Heart left ventricle (tissue), 16 donors: Measurements from ENCODE around the gene BEST1. TPM values are rescaled to one million over a fixed set of nuclear protein-coding genes. Genes with fewer than 3 reads are reported as not detected.
"Not testable (repeated sequence)": the region's sequence is repeated elsewhere in the genome, so short reads cannot be mapped to it uniquely, and the experiment has no call there.

Experiments used
- ATAC-seq, 4 donors: fragments of 200-7000 bp; cut with Tn5 transposase; one replicate each; pipeline ENCODE4 v1.9.1; 2020 to 2022; ENCODE audit warnings: moderate library complexity in 4 of 4, mild to moderate bottlenecking in 3 of 4, moderate number of reproducible peaks in 1 of 4
- DNase-seq, 5 donors: peaks; one replicate each; pipeline ENCODE4 v3.0.0-alpha.2; 2020
- H3K27ac ChIP-seq, 12 donors: fragments of 200-600 bp; sonication (generic) in 4 of 12; one replicate each; pipeline versions ENCODE4 v1.5.0 to v1.8.0; 2016 to 2022; ENCODE audit warnings: mild to moderate bottlenecking in 2 of 12
- H3K27me3 ChIP-seq, 9 donors: fragments of 200-600 bp; sonication (generic) in 2 of 9; one replicate each; pipeline versions ENCODE4 v1.5.1 to v1.8.0; 2016 to 2022; ENCODE audit warnings: mild to moderate bottlenecking in 3 of 9
- H3K36me3 ChIP-seq, 9 donors: fragments of 200-600 bp; sonication (generic) in 2 of 9; one replicate each; pipeline versions ENCODE4 v1.5.0 to v1.8.0; 2018 to 2022; ENCODE audit warnings: mild to moderate bottlenecking in 2 of 9
- H3K4me1 ChIP-seq, 12 donors: fragments of 200-600 bp; sonication (generic) in 4 of 12; one replicate each; pipeline versions ENCODE4 v1.5.0 to v1.8.0; 2016 to 2022; ENCODE audit warnings: mild to moderate bottlenecking in 3 of 12
- H3K4me3 ChIP-seq, 12 donors: fragments of 200-600 bp; sonication (generic) in 4 of 12; one replicate each; pipeline versions ENCODE4 v1.5.0 to v1.8.0; 2017 to 2022; ENCODE audit warnings: mild to moderate bottlenecking in 9 of 12, moderate library complexity in 4 of 12
- H3K9me3 ChIP-seq, 12 donors: fragments of 200-600 bp; sonication (generic) in 4 of 12; one replicate each; pipeline versions ENCODE4 v1.5.0 to v1.8.0; 2016 to 2022; ENCODE audit warnings: mild to moderate bottlenecking in 1 of 12
- CTCF ChIP-seq, 12 donors: fragments of 200-600 bp; sonication (generic) in 4 of 12; IDR thresholded peaks; one replicate each; pipeline versions ENCODE4 v1.5.0 to v1.8.0; 2018 to 2022; ENCODE audit warnings: antibody characterized with exemption in 12 of 12, mild to moderate bottlenecking in 5 of 12
- POLR2A ChIP-seq, 2 donors: fragments of 450-650 bp; IDR thresholded peaks; one replicate each; pipeline ENCODE4 v1.6.1; 2017; ENCODE audit warnings: antibody characterized with exemption in 2 of 2, mild to moderate bottlenecking in 2 of 2, moderate library complexity in 2 of 2
- WGBS, 4 donors: extraction: QIAGEN DNeasy Blood & Tissue Kit in 2 of 4; methylation state at CpG; one replicate each; pipeline versions ENCODE4 v1.1.5 to v1.1.7; 2013 to 2018; 5-methylcytosine and 5-hydroxymethylcytosine counted together
- intact Hi-C, 10 donors: fragments of 100-400 bp; cut with DNase I; formaldehyde crosslinking; loops; one replicate each; pipeline versions ENCODE4 v1.11.1 to v1.14.2; 2022
- polyA plus RNA-seq, 2 donors: library from polyadenylated mRNA; stranded (reverse); fragments of 200-250 nt; gene quantifications; one replicate each; pipeline ENCODE4 v1.2.3, GENCODE V29; 2013
- total RNA-seq, 9 donors: library from RNA; depleted of rRNA in 2 of 9; stranded (reverse); fragments of >200 nt in 2 of 9; fragmentation: NEBNext Ultra II Directional in 3 of 9; extraction: Animal tissue kit (Norgen Biotek cat#: 25700) in 3 of 9; gene quantifications; one replicate each; pipeline versions ENCODE4 v1.1.0 to v1.2.4, GENCODE V29; 2016 to 2023
- donor health status: ischemic (EF 13 %, LVEDD 7.1; RV severe dilation, severe dysfunction).
- donor health status: healthy with polysubstance abuse.
- donor health status: DM: no; HTN: yes; CAD: no.
- donor health status: DM: no; HTN: no; CAD: no.
- donor health status: ischemic (EF 25% LVEDD 6.9; RV normal size, moderate dysfunction).
- donor health status: ischemic (EF 25% LVEDD 5.7; RV mildly dilated, moderate dysfunction).
- donor health status: healthy.
- donor health status: DM: yes; HTN: yes; CAD: no.
- donor health status: ischemic (EF 35%, LVEDD 5.7; RV mildly dilated, moderate dysfunction).
- donor health status: nonischemic (EF 11% LVEDD 7.7; RV severe dilation, severe dysfunction).
- donor health status: DM: yes; HTN: yes; CAD: no.
- donor health status: PGD.
- donor health status: ischemic (EF 29% LVEDD 5.4; RV normal size, mild dysfunction).
- donor health status: nonischemic (EF 23%, LVEDD 6.1; RV moderate dilation, normal function).

The BEST1 gene
- total and polyA plus RNA-seq, 11 donors, result 0.64 to 4.4 (median 1.2) TPM

DNA sequence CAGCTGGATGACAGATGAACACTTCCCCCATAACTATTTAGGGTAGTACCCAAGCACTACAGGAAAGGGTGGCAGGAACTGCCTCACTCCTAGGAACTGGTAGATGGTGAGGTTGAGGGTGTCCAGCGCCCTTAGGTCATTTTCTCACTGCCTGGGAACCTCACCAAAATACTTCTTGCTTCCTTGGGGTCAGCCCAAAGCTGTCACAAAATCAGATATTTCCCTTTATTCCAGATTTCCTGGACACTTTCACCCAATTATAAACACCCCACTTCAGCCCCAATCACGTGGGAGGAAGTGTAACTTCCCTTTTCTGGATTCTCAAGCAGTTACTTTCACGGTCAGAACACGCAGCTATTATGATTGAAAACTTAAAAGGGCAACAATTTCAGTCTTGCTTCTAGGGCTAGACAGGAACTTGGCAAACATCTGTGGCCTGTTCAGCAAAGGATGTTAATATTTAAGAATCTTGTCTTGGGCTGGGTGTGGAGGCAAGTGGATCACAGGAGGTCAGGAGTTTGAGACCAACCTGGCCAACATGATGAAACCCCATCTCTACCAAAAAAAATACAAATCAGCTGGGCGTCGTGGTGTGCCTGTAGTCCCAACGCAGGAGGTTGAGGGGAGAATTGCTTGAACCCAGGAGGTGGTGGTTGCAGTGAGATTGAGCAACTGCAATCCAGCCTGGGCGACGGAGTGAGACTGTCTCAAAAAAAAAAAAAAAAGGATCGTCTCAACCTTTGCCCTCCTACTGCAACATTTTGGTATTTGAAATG is 13.3 kb downstream of the BEST1 start:
- intact Hi-C loops, result loop anchor here in 3 of 10 donors (5.0 to 10.0 kb wide), 3 partner anchors 71 to 166 kb away; partner anchors contain the start of gene FADS3 (in 2 of the 3)
- no peaks in the 10 kb centered on the region for H3K27me3 ChIP-seq
- peak overlapping the region in 5 of 12 donors; percentile 66 to 98 (median 91) for H3K4me3 ChIP-seq
- peaks cover 6 to 64% (median 53%) of the 10 kb centered on the region in 12 donors for H3K4me1 ChIP-seq
- TF ChIP-seq POLR2A (IDR thresholded peaks at IDR 0.05) (no peak), CTCF (IDR thresholded peaks at IDR 0.05) (no peak)
- peak in 2 of 4 donors; percentile 1 to 22 for ATAC-seq
- no peaks in the 10 kb centered on the region for H3K9me3 ChIP-seq
- 53 to 60% (median 57%) methylated on average over 10 of the region's 10 CpGs for WGBS, 4 donors
- peaks cover 0 to 48% (median 33%) of the 10 kb centered on the region in 9 donors for H3K36me3 ChIP-seq
- peak in 1 of 5 donors; percentile 34 for DNase-seq
- H3K27ac ChIP-seq, result peak overlapping the region; percentile 29 to 100 (median 84)

DNA sequence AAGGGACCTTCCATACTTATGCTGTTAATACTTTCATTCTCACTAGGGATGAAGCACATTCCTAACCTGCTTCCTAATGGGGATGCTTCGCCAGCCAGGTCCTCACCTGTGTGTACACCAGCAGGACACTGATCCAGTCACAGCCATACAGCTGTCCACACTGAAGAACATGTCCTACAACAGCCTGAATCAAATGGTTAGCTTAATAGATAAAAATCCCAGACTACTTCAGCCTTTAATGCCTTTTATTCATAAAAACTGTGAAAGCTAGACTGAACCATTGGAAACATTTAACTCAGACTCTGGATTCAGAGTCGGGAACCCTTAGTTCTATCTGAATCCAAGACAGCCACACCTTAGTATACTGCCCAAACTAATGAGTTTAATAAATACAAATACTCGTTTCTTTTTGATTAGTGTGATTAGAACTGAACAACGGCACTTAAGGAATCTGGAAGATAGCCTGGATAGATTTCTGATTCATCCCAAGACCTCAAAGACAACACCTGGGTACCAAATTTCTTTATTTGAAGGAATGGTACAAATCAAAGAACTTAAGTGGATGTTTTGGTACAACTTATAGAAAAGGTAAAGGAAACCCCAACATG is 14.0 kb downstream of the BEST1 start:
- WGBS, 4 donors, result 69 to 75% (median 71%) methylated on average over 4 of the region's 4 CpGs
- Histone ChIP-seq H3K4me3 (peak overlapping the region in 6 of 12 donors; percentile 66 to 98 (median 93)), H3K4me1 (peaks cover 6 to 70% (median 58%) of the 10 kb centered on the region in 12 donors), H3K9me3 (no peaks in the 10 kb centered on the region), H3K36me3 (peaks cover 0 to 45% (median 33%) of the 10 kb centered on the region in 9 donors), H3K27me3 (no peaks in the 10 kb centered on the region), H3K27ac (peak overlapping the region in 9 of 12 donors; percentile 58 to 100 (median 87))
- TF ChIP-seq POLR2A (IDR thresholded peaks at IDR 0.05), result no peak
- no peak for TF ChIP-seq CTCF (IDR thresholded peaks at IDR 0.05)
- intact Hi-C loops, result loop anchor here in 3 of 10 donors (5.0 to 10.0 kb wide), 3 partner anchors 72 to 167 kb away; partner anchors contain the start of gene FADS3 (in 2 of the 3)
- ATAC-seq, result no peak
- DNase-seq, result no peak

DNA sequence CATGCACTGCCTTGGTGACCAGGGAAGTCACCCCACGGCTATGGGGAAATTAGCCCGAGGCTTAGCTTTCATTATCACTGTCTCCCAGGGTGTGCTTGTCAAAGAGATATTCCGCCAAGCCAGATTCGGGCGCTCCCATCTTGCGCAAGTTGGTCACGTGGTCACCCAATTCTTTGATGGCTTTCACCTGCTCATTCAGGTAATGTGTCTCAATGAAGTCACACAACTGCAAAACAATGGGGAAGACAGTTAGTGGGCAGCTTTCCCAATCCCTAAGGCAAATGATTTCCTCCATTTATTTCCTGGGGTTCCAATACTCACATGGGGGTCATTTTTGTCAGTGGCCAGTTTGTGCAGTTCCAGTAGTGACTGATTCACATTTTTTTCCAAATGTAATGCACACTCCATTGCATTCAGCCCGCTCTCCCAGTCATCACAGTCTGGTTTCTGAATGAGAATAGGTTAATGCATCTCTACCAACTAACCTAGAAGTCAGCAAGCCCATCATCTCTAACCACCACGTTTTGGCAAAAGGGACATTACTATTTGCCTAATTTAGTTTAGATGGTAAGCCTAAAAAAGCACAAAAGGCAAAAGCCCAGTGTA is 14.6 kb downstream of the BEST1 start:
- H3K4me1 ChIP-seq, result peaks cover 8 to 76% (median 58%) of the 10 kb centered on the region in 12 donors
- ATAC-seq, DNase-seq, H3K27me3 ChIP-seq, H3K9me3 ChIP-seq: not testable (repeated sequence)
- WGBS, 4 donors, result 61 to 73% (median 64%) methylated on average over 9 of the region's 9 CpGs
- intact Hi-C loops, result loop anchor here in 5 of 10 donors (5.0 to 10.0 kb wide), 5 partner anchors 72 to 167 kb away; partner anchors contain the start of gene FADS3 (in 2 of the 5)
- H3K4me3 ChIP-seq, result peak overlapping the region; percentile 24 to 98 (median 92)
- H3K27ac ChIP-seq, result peak overlapping the region in 8 of 12 donors; percentile 58 to 100 (median 99)
- H3K36me3 ChIP-seq, result peaks cover 0 to 39% (median 29%) of the 10 kb centered on the region in 9 donors

DNA sequence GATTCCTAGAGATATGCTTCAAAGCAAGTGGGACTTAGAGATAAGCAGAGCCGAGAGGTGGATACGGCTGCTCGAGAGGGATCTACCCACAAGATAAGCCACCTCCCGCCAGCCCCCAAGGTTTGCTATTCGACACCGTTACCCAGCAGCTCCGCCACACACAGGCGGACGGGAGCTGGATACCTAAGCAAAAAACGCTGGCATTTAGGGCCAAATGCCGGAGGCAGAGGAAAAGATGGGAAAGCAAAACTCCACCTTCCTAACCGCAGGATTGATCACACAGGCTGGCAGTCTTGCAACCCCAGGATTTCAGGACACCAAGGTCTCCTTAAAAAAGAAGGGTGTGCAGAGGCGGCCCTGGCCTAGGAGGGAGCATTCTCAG is 16.6 kb downstream of the BEST1 start:
- intact Hi-C loops, result loop anchor here in 3 of 10 donors (1.0 to 10.0 kb wide), 4 partner anchors 59 to 141 kb away; no protein-coding TSS in a partner anchor
- TF ChIP-seq POLR2A (IDR thresholded peaks at IDR 0.05) (no peak), CTCF (IDR thresholded peaks at IDR 0.05) (no peak)
- peaks cover 19 to 83% (median 61%) of the 10 kb centered on the region in 12 donors for H3K4me1 ChIP-seq

More for the DNA sequence above, 16.6 kb downstream of the BEST1 start:
- DNase-seq (peak in 1 of 5 donors; percentile 37), ATAC-seq (no peak)
- 0 to 2% (median 0%) methylated on average over 13 of the region's 13 CpGs for WGBS, 4 donors
- no peaks in the 10 kb centered on the region for H3K9me3 ChIP-seq
- H3K27ac ChIP-seq, result peak overlapping the region; percentile 94 to 100 (median 99)
- H3K36me3 ChIP-seq, result peaks cover 0 to 35% (median 29%) of the 10 kb centered on the region in 9 donors
- no peaks in the 10 kb centered on the region for H3K27me3 ChIP-seq
- H3K4me3 ChIP-seq, result peak overlapping the region; percentile 66 to 98 (median 92)
